Right atrium auricular region (tissue), 2 donors: ENCODE results near the gene KIFAP3. TPM values are rescaled to one million over a fixed set of nuclear protein-coding genes. Genes with fewer than 3 reads are reported as not detected.
"Not testable (repeated sequence)": the region's sequence is repeated elsewhere in the genome, so short reads cannot be mapped to it uniquely, and the experiment has no call there.

Source experiments
- DNase-seq: peaks from one replicate; pipeline ENCODE4 v3.0.0-alpha.2; 2019; ENCODE audit warnings: low spot score
- H3K27ac ChIP-seq, 2 donors: fragments of 200-600 bp; sonication (generic); 1 replicate in 1 of 2; 2 replicates in 1 of 2; pipeline ENCODE4 v1.5.1; 2016 to 2019
- H3K27me3 ChIP-seq, 2 donors: fragments of 200-600 bp; sonication (generic); one replicate each; pipeline versions ENCODE4 v1.5.1 to v1.6.0; 2017 to 2019
- H3K36me3 ChIP-seq: fragments of 200-600 bp; sonication (generic); one replicate; pipeline ENCODE4 v1.5.1; 2016
- H3K4me1 ChIP-seq, 2 donors: fragments of 200-600 bp; sonication (generic); one replicate each; pipeline versions ENCODE4 v1.5.1 to v1.6.0; 2017 to 2019
- H3K4me3 ChIP-seq, 2 donors: fragments of 200-600 bp; sonication (generic); 1 replicate in 1 of 2; 2 replicates in 1 of 2; pipeline ENCODE4 v1.5.1; 2017 to 2019; ENCODE audit warnings: mild to moderate bottlenecking in 1 of 2, moderate library complexity in 1 of 2
- H3K9me3 ChIP-seq, 2 donors: fragments of 200-600 bp; sonication (generic); one replicate each; pipeline ENCODE4 v1.5.1; 2019
- CTCF ChIP-seq, 2 donors: fragments of 200-600 bp; sonication (generic); IDR thresholded peaks; one replicate each; pipeline ENCODE4 v1.5.1; 2019; ENCODE audit warnings: antibody characterized with exemption in 2 of 2
- total RNA-seq, 2 donors: library from RNA; depleted of rRNA; stranded (reverse); fragments of >200 nt; gene quantifications; one replicate each; pipeline ENCODE4 v1.1.0, GENCODE V29; 2016

KIFAP3 gene
- total RNA-seq, 2 donors from 2014 or later = 52.3 to 62.2 TPM

GRCh38 chr1:170095976-170096748, 21.7 kb upstream of the KIFAP3 start:
- TF ChIP-seq CTCF (IDR thresholded peaks at IDR 0.05) = no peak
- no peaks in the 10 kb centered on the region for H3K4me1 ChIP-seq
- H3K27me3 ChIP-seq = no peaks in the 10 kb centered on the region
- H3K4me3 ChIP-seq = no peak overlapping the region
- DNase-seq = no peak
- H3K27ac ChIP-seq = no peak overlapping the region
- H3K9me3 ChIP-seq = no peaks in the 10 kb centered on the region
- H3K36me3 ChIP-seq = no peaks in the 10 kb centered on the region

- H3K4me3 ChIP-seq, H3K36me3 ChIP-seq, DNase-seq, H3K9me3 ChIP-seq, H3K4me1 ChIP-seq, H3K27me3 ChIP-seq, H3K27ac ChIP-seq: not testable (repeated sequence)
These were observed 20.5 kb upstream of the KIFAP3 start for GRCh38 chr1:170094697-170095616.

- H3K36me3 ChIP-seq = no peaks in the 10 kb centered on the region
- H3K4me3 ChIP-seq = no peak overlapping the region
- DNase-seq = no peak
- H3K4me1 ChIP-seq = no peaks in the 10 kb centered on the region
- TF ChIP-seq CTCF (IDR thresholded peaks at IDR 0.05) = no peak
- no peaks in the 10 kb centered on the region for H3K9me3 ChIP-seq
- H3K27ac ChIP-seq = no peak overlapping the region
- no peaks in the 10 kb centered on the region for H3K27me3 ChIP-seq
These were observed 12.0 kb upstream of the KIFAP3 start for GRCh38 chr1:170086399-170087032.

- no peaks in the 10 kb centered on the region for H3K36me3 ChIP-seq
- H3K9me3 ChIP-seq = no peaks in the 10 kb centered on the region
- TF ChIP-seq CTCF (IDR thresholded peaks at IDR 0.05) = no peak
- no peak overlapping the region for H3K27ac ChIP-seq
- no peak overlapping the region for H3K4me3 ChIP-seq
- no peaks in the 10 kb centered on the region for H3K4me1 ChIP-seq
- DNase-seq = no peak
- no peaks in the 10 kb centered on the region for H3K27me3 ChIP-seq
These were observed 10.6 kb upstream of the KIFAP3 start for GRCh38 chr1:170085091-170085490.

GRCh38 chr1:170078610-170079189, 4.2 kb upstream of the KIFAP3 start:
- Histone ChIP-seq H3K4me1 (peaks cover 0 to 13% of the 10 kb centered on the region in 2 donors), H3K36me3 (no peaks in the 10 kb centered on the region), H3K27me3 (no peaks in the 10 kb centered on the region), H3K9me3 (peaks cover 0 to 14% of the 10 kb centered on the region in 2 donors), H3K27ac (no peak overlapping the region), H3K4me3 (no peak overlapping the region)
- no peak for TF ChIP-seq CTCF (IDR thresholded peaks at IDR 0.05)
- DNase-seq = no peak
